Transverse colon (tissue), 4 donors: Measurements from ENCODE around the gene MAJIN. TPM values are rescaled to one million over a fixed set of nuclear protein-coding genes. Genes with fewer than 3 reads are reported as not detected.

ENCODE experiments used
- DNase-seq: peaks from one replicate; pipeline ENCODE4 v3.0.0-alpha.2; 2019
- H3K27ac ChIP-seq, 4 donors: fragments of 200-600 bp; sonication (generic); 2 replicates each; pipeline ENCODE4 v1.5.1; 2016 to 2018; ENCODE audit warnings: inconsistent platforms in 4 of 4
- H3K27me3 ChIP-seq: fragments of 200-600 bp; sonication (generic); 2 replicates; pipeline ENCODE4 v1.5.1; 2017; ENCODE audit warnings: inconsistent platforms
- H3K36me3 ChIP-seq, 4 donors: fragments of 200-600 bp; sonication (generic); 2 replicates each; pipeline ENCODE4 v1.5.1; 2017 to 2019; ENCODE audit warnings: inconsistent platforms in 4 of 4
- H3K4me1 ChIP-seq, 4 donors: fragments of 200-600 bp; sonication (generic); 2 replicates each; pipeline ENCODE4 v1.5.1; 2017 to 2020; ENCODE audit warnings: inconsistent platforms in 4 of 4
- H3K4me3 ChIP-seq, 4 donors: fragments of 200-600 bp; sonication (generic); 1 replicate in 1 of 4; 2 replicates in 3 of 4; pipeline versions ENCODE4 v1.5.1 to v1.6.1; 2017 to 2019; ENCODE audit warnings: inconsistent platforms in 4 of 4
- H3K9me3 ChIP-seq, 2 donors: fragments of 200-600 bp; sonication (generic); 2 replicates each; pipeline ENCODE4 v1.5.1; 2017 to 2019; ENCODE audit warnings: inconsistent platforms in 2 of 2
- EP300 ChIP-seq: sonication (generic); formaldehyde crosslinking; IDR thresholded peaks from one replicate; pipeline ENCODE4 v1.6.1; 2017; ENCODE audit warnings: antibody characterized with exemption, low read depth
- POLR2A ChIP-seq: fragments of 450-650 bp; IDR thresholded peaks from one replicate; pipeline ENCODE4 v1.6.1; 2016; ENCODE audit warnings: antibody characterized with exemption, mild to moderate bottlenecking, moderate library complexity
- POLR2AphosphoS5 ChIP-seq, 3 donors: sonication (generic); formaldehyde crosslinking; IDR thresholded peaks; one replicate each; pipeline ENCODE4 v1.6.1; 2016; ENCODE audit warnings: antibody characterized with exemption in 3 of 3
- WGBS, 2 donors: methylation state at CpG; one replicate each; pipeline ENCODE4 v1.1.5; 2018; ENCODE audit warnings: low coverage in 1 of 2; 5-methylcytosine and 5-hydroxymethylcytosine counted together
- in situ Hi-C, 4 donors: fragments of 200-750 bp; cut with MboI; loops; one replicate each; pipeline versions ENCODE4 v1.15.0 to v1.15.1; 2017; ENCODE audit warnings: low sequenced_read_pairs in 3 of 4, low pct_ligation_motif_present in 1 of 4, low pct_unique_long_range_greater_than_20kb in 1 of 4
- intact Hi-C: fragments of 100-400 bp; cut with DNase I; formaldehyde crosslinking; loops from one replicate; pipeline ENCODE4 v1.15.1; 2023; ENCODE audit warnings: low total_unique reads
- small RNA-seq, 4 donors: library from RNA; depleted of rRNA; stranded (forward); fragments of <200 nt; gene quantifications; one replicate each; pipeline ENCODE3, GENCODE V24; 2016
- total RNA-seq, 4 donors: library from RNA; depleted of rRNA; stranded (reverse); fragments of >200 nt; gene quantifications; one replicate each; pipeline ENCODE4 v1.1.0, GENCODE V29; 2016
- TF ChIP-seq, protein P1 (sequence below), 5 experiments: fragments of 200-600 bp in 3 of 5; fragments of 450-650 bp in 2 of 5; sonication (generic) in 3 of 5; IDR thresholded peaks; 1 replicate in 2 of 5; 2 replicates in 3 of 5; pipeline ENCODE4 v1.5.1; 2016 to 2017; ENCODE audit warnings: antibody characterized with exemption in 5 of 5, inconsistent platforms in 3 of 5, mild to moderate bottlenecking in 2 of 5, moderate library complexity in 1 of 5

The MAJIN gene
- total RNA-seq, 4 donors from 2014 or later = not detected

DNA sequence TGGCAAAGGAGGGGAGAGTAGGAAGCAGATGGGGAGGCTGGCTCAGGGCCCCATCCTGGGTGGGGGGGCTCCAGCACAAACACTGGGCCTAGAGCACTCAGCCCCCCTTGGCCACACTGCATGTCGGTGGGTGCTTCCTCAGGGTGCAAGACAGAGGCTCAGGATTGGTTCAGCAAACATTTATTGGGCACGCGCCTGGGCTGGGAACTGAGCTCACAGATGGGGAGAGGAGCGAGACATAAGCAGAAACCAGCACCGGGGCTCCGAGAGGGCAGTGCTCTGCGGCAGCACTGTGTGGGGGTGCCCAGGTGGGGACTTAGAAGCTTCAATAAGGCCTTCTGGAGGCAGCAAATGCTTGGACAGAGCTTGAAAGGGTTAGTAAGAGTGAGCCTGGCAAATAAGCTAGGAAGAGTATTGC lies 81.4 kb downstream of the MAJIN start:
- Histone ChIP-seq H3K27me3 (no peaks in the 10 kb centered on the region), H3K36me3 (peaks cover 0 to 3% (median 0%) of the 10 kb centered on the region in 4 donors), H3K4me1 (peaks cover 20 to 46% (median 24%) of the 10 kb centered on the region in 4 donors), H3K4me3 (peak overlapping the region; percentile 14 to 72 (median 60)), H3K9me3 (no peaks in the 10 kb centered on the region), H3K27ac (peak overlapping the region; percentile 88 to 96 (median 94))
- intact Hi-C loops (no loop called here), in situ Hi-C loops (loop anchor here in 3 of 4 donors (5.0 to 10.0 kb wide), 2 partner anchors 43 to 46 kb away; partner anchors contain the start of gene CDC42BPG (in 1 of the 3))
- WGBS, 2 donors = 60% methylated on average over 7 of the region's 7 CpGs; no CpG with 5 or more reads in 1 of the 2 donors
- peak; percentile 37 for DNase-seq
- no peak for TF ChIP-seq POLR2A
- peak in 1 of 3 donors; percentile 2 for TF ChIP-seq POLR2AphosphoS5 (IDR thresholded peaks at IDR 0.05)
- no peak for TF ChIP-seq EP300

GRCh38 chr11:64888729-64889511 lies 83.0 kb downstream of the MAJIN start:
- Histone ChIP-seq H3K9me3 (no peaks in the 10 kb centered on the region), H3K27me3 (no peaks in the 10 kb centered on the region), H3K4me1 (peaks cover 12 to 41% (median 16%) of the 10 kb centered on the region in 4 donors), H3K27ac (peak overlapping the region; percentile 88 to 96 (median 94)), H3K36me3 (peaks cover 0 to 3% (median 0%) of the 10 kb centered on the region in 4 donors), H3K4me3 (peak overlapping the region in 2 of 4 donors; percentile 54 to 66)
- in situ Hi-C loops = no loop called here
- WGBS, 2 donors = 53% methylated on average over 9 of the region's 9 CpGs; no CpG with 5 or more reads in 1 of the 2 donors
- intact Hi-C loops = no loop called here
- peak; percentile 85 for DNase-seq
- TF ChIP-seq POLR2AphosphoS5 (IDR thresholded peaks at IDR 0.05) = peak; percentile 22 to 93 (median 76)
- TF ChIP-seq POLR2A = peak; percentile 77
- TF ChIP-seq, protein P1, sequence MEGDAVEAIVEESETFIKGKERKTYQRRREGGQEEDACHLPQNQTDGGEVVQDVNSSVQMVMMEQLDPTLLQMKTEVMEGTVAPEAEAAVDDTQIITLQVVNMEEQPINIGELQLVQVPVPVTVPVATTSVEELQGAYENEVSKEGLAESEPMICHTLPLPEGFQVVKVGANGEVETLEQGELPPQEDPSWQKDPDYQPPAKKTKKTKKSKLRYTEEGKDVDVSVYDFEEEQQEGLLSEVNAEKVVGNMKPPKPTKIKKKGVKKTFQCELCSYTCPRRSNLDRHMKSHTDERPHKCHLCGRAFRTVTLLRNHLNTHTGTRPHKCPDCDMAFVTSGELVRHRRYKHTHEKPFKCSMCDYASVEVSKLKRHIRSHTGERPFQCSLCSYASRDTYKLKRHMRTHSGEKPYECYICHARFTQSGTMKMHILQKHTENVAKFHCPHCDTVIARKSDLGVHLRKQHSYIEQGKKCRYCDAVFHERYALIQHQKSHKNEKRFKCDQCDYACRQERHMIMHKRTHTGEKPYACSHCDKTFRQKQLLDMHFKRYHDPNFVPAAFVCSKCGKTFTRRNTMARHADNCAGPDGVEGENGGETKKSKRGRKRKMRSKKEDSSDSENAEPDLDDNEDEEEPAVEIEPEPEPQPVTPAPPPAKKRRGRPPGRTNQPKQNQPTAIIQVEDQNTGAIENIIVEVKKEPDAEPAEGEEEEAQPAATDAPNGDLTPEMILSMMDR (IDR thresholded peaks at IDR 0.05) = no peak
- TF ChIP-seq EP300 = no peak

DNA sequence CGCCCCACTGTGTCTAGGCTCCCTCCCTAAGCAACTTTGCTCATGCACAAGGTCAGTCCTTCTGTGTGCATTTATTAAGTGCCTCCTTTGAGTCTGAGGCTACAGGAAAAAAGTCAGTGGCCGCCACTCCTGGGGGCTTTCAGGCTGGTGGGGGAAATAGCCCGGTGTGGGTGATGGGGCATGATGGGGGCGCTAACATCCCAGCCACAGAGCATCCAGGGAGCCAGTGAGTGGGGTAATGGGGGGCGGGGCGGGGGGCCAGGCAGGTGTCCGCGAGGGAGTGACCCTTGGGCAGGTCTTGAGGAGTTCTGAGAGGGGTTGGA lies 83.5 kb downstream of the MAJIN start:
- intact Hi-C loops (no loop called here), in situ Hi-C loops (no loop called here)
- Histone ChIP-seq H3K9me3 (no peaks in the 10 kb centered on the region), H3K4me3 (peak overlapping the region in 1 of 4 donors; percentile 29), H3K27me3 (no peaks in the 10 kb centered on the region), H3K36me3 (peaks cover 0 to 3% (median 0%) of the 10 kb centered on the region in 4 donors), H3K27ac (peak overlapping the region; percentile 88 to 96 (median 94)), H3K4me1 (peaks cover 9 to 37% (median 13%) of the 10 kb centered on the region in 4 donors)
- 52% methylated on average over 8 of the region's 8 CpGs; no CpG with 5 or more reads in 1 of the 2 donors for WGBS, 2 donors
- no peak for DNase-seq
- TF ChIP-seq POLR2AphosphoS5 (IDR thresholded peaks at IDR 0.05) (no peak), POLR2A (no peak), EP300 (no peak)
- TF ChIP-seq, protein P1 (IDR thresholded peaks at IDR 0.05) = no peak

Small RNA genes lying within 50 kb of the gene (small RNA-seq; reads per million reads assigned to genes)
- 0 to 0.35 (median 0) reads per million in 4 donors for gene MIR6749
- 0 reads per million in 4 donors for gene MIR6750
- gene MIR6879 = 0 to 0.55 (median 0.13) reads per million in 4 donors

Other genes starting within 250 kb of the MAJIN start
- gene NRXN2, start 248.9 kb downstream of the MAJIN start, total RNA-seq = 1 to 10 TPM; 2.9 to 7.4 (median 6.8) TPM
- 10 to 100 TPM; 12.1 to 24.3 (median 17.3) TPM for gene RASGRP2, start 228.0 kb downstream of the MAJIN start, total RNA-seq
- gene PYGM, start 212.1 kb downstream of the MAJIN start, total RNA-seq = 1 to 10 TPM; 1.2 to 7.9 (median 2.2) TPM
- 100 to 1,000 TPM; 196 to 458 (median 377) TPM for gene SF1, start 193.6 kb downstream of the MAJIN start, total RNA-seq
- gene MAP4K2, start 168.9 kb downstream of the MAJIN start, total RNA-seq = 100 to 1,000 TPM in 2 of 4 donors, 10 to 100 TPM in 2; 10.1 to 369 (median 90.9) TPM
- gene MEN1, start 161.6 kb downstream of the MAJIN start, total RNA-seq = 10 to 100 TPM; 19.5 to 30.3 (median 25.4) TPM
- 10 to 100 TPM; 32.6 to 82.3 (median 46.9) TPM for gene CDC42BPG, start 127.5 kb downstream of the MAJIN start, total RNA-seq
- gene EHD1, start 93.5 kb downstream of the MAJIN start, total RNA-seq = 100 to 1,000 TPM in 2 of 4 donors, 10 to 100 TPM in 2; 67.9 to 202 (median 116) TPM
- gene ATG2A, start 54.9 kb downstream of the MAJIN start, total RNA-seq = 10 to 100 TPM; 30.1 to 82.3 (median 46.4) TPM
- gene PPP2R5B, start 47.4 kb downstream of the MAJIN start, total RNA-seq = 10 to 100 TPM; 16.7 to 38.1 (median 26.8) TPM
- 1 to 10 TPM in 1 of 4 donors, not detected in 3; 6.0 TPM for gene GPHA2, start 36.2 kb downstream of the MAJIN start, total RNA-seq
- 10 to 100 TPM in 3 of 4 donors, 1 to 10 TPM in 1; 4.0 to 13.9 (median 11.2) TPM for gene BATF2, start 24.9 kb upstream of the MAJIN start, total RNA-seq
- gene ARL2, start 42.1 kb upstream of the MAJIN start, total RNA-seq = 100 to 1,000 TPM in 1 of 4 donors, 10 to 100 TPM in 3; 28.4 to 147 (median 85.8) TPM
- gene SNX15, start 55.3 kb upstream of the MAJIN start, total RNA-seq = 10 to 100 TPM in 3 of 4 donors, 1 to 10 TPM in 1; 1.9 to 53.3 (median 35.9) TPM
- 100 to 1,000 TPM in 1 of 4 donors, 10 to 100 TPM in 2, 1 to 10 TPM in 1; 3.7 to 105 (median 12.9) TPM for gene SAC3D1, start 69.1 kb upstream of the MAJIN start, total RNA-seq
- 100 to 1,000 TPM in 1 of 4 donors, 10 to 100 TPM in 2, not detected in 1; 13.8 to 105 (median 75.6) TPM for gene NAALADL1, start 86.4 kb upstream of the MAJIN start, total RNA-seq
- gene CDCA5, start 111.9 kb upstream of the MAJIN start, total RNA-seq = 1 to 10 TPM in 3 of 4 donors, not detected in 1; 1.9 to 2.6 (median 2.5) TPM
- gene ZFPL1, start 112.1 kb upstream of the MAJIN start, total RNA-seq = 100 to 1,000 TPM in 1 of 4 donors, 10 to 100 TPM in 3; 44.5 to 105 (median 64.2) TPM
- gene VPS51, start 124.1 kb upstream of the MAJIN start, total RNA-seq = 100 to 1,000 TPM; 252 to 560 (median 437) TPM
- 10 to 100 TPM; 29.4 to 59.5 (median 42.3) TPM for gene TM7SF2, start 139.8 kb upstream of the MAJIN start, total RNA-seq
- gene ZNHIT2, start 145.6 kb upstream of the MAJIN start, total RNA-seq = 10 to 100 TPM in 3 of 4 donors, 1 to 10 TPM in 1; 9.6 to 40.8 (median 12.2) TPM
- 100 to 1,000 TPM; 594 to 986 (median 662) TPM for gene FAU, start 150.0 kb upstream of the MAJIN start, total RNA-seq
- 100 to 1,000 TPM in 1 of 4 donors, 10 to 100 TPM in 3; 10.5 to 119 (median 60.9) TPM for gene MRPL49, start 150.2 kb upstream of the MAJIN start, total RNA-seq
- gene SYVN1, start 162.4 kb upstream of the MAJIN start, total RNA-seq = 10 to 100 TPM; 20.5 to 72.6 (median 51.9) TPM
- gene SPDYC, start 198.1 kb upstream of the MAJIN start, total RNA-seq = not detected
- 1,000 to 10,000 TPM in 1 of 4 donors, 100 to 1,000 TPM in 3; 211 to 1,179 (median 376) TPM for gene CAPN1, start 209.8 kb upstream of the MAJIN start, total RNA-seq